Fibroblast of pulmonary artery (primary cell): Measurements from ENCODE around the gene STAB2.

Experiments
- DNase-seq: peaks from one replicate; pipeline ENCODE4 v3.0.0-alpha.2; 2010; ENCODE audit warnings: low read depth
- H3K4me3 ChIP-seq: replicated peaks from 2 replicates; pipeline ENCODE4 v1.5.1; 2011; ENCODE audit warnings: low read depth, mild to moderate bottlenecking, control low read depth, low read length, moderate library complexity
- TF ChIP-seq, protein P1 (sequence below): IDR thresholded peaks from 2 replicates; pipeline ENCODE4 v1.5.1; 2011; ENCODE audit warnings: mild to moderate bottlenecking, control low read depth, low read length, inconsistent platforms; ENCODE audit errors: missing control alignments

Gene STAB2

GRCh38 chr12:103547929-103548328 is 39.1 kb upstream of the STAB2 start:
- TF ChIP-seq, protein P1, sequence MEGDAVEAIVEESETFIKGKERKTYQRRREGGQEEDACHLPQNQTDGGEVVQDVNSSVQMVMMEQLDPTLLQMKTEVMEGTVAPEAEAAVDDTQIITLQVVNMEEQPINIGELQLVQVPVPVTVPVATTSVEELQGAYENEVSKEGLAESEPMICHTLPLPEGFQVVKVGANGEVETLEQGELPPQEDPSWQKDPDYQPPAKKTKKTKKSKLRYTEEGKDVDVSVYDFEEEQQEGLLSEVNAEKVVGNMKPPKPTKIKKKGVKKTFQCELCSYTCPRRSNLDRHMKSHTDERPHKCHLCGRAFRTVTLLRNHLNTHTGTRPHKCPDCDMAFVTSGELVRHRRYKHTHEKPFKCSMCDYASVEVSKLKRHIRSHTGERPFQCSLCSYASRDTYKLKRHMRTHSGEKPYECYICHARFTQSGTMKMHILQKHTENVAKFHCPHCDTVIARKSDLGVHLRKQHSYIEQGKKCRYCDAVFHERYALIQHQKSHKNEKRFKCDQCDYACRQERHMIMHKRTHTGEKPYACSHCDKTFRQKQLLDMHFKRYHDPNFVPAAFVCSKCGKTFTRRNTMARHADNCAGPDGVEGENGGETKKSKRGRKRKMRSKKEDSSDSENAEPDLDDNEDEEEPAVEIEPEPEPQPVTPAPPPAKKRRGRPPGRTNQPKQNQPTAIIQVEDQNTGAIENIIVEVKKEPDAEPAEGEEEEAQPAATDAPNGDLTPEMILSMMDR: no peak
- no peak for DNase-seq
- no peak overlapping the region for H3K4me3 ChIP-seq

DNA sequence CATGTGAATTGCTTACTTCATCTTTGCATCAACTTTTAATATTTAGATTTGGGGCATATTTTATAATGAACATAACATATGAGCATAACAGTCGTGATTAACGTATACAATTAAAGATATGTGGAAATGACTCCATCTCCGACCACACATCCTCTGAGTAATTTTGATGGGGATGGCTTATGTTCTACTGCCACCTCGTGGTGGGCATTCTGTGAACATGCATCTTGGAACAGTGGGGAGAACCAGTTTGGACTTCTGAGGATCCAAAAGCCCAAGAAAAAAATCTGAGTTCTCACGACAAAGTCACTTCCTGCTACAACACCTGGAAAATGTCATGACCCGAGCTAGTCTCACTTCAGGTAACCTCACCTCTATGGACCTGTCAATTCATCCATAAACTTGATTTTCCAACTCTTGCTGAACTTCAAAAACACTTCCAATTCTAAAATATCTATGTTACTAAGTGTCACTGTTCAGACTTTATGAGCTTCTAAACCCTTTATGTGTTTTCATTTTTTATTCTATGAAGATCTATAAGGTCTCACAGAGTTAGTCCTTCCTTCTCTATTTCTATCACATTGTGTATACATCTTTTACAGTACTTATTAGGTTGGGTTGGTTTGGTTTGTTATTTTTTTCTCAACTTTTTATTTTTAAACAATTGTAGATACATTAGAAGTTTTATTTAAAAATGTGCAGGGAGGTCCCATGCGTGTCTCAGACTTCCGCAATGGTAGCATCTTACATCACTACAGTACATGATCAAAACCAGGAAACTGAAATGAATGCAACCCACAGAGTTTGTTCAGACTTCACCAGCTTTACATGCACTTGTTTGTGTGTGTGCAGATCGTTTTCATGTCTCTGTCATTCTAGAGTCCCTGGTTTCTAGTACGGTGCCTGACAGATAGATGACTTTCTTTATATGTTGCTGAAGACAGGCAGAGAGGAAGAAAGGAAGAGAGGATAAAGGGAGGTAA is 38.2 kb upstream of the STAB2 start:
- DNase-seq: peak; percentile 78
- TF ChIP-seq, protein P1: peak; percentile 88
- H3K4me3 ChIP-seq: no peak overlapping the region

GRCh38 chr12:103556890-103557627 is 30.0 kb upstream of the STAB2 start:
- no peak overlapping the region for H3K4me3 ChIP-seq
- no peak for DNase-seq
- TF ChIP-seq, protein P1: no peak

DNA sequence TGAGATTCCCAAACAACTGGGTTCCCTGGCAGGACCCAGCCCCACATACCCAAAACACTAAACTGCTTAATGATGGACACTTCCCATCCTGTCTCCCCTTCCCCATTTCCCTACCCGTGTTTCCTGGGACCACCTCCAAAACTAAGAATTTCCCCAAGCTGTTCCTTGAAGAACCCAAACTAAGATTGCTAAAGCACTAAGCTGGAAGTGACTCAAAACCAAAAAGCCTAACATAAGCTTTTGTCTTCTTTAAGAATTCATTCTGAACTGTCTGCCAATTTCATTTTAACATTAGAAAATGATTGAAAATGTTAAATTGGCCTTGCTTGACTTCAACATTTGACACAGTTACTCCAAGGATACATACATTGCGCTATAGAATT is 29.5 kb upstream of the STAB2 start:
- no peak overlapping the region for H3K4me3 ChIP-seq
- TF ChIP-seq, protein P1: no peak
- DNase-seq: no peak

DNA sequence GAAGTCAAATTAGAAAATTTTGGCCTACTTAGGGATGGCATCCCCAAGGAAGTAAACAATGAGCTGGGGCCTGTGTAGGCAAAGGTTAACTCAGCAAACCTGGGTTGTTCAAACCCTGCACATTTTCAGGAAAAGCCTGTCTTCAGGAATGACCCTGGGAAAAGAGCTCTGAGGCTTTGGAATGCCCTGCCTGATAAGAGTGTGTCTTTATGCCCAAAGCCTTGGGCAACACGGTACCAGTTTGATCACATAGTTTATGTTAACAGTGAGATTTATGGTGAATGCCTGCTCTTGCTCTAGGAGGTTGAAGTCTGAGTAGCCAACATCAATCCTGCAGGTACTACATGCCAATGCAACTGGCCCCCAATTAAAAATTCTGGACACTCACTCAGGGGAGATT is 28.2 kb upstream of the STAB2 start:
- TF ChIP-seq, protein P1: no peak
- no peak overlapping the region for H3K4me3 ChIP-seq
- no peak for DNase-seq

DNA sequence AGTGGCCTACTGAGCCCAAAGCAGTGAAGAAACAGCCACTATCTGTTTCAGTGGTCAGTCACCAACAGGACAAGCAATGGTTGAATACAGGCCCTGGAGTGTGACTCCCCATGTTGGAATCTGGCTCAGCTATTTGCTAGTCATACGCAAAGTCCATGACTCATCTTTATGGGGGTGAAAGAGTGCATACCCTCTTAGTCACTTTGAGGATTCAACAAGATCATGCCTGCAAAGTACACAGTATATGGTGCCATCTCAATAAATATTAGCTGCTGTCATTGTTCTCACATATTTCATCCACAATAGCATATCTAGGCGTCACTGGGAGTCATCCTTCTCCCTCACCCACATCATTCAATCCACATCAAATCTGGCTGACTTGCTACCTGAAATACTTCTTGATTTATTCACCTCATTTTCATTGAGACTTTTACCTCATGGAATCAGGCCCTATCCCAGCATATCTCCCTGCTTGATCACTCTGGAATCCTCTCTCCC is 26.4 kb upstream of the STAB2 start:
- TF ChIP-seq, protein P1: no peak

More for the DNA sequence above, 26.4 kb upstream of the STAB2 start:
- DNase-seq: peak; percentile 88
- no peak overlapping the region for H3K4me3 ChIP-seq
